ENCODE data around the gene ANTXRL.
"Not testable (repeated sequence)": the region's sequence is repeated elsewhere in the genome, so short reads cannot be mapped to it uniquely, and the experiment has no call there.

Gene ANTXRL

DNA sequence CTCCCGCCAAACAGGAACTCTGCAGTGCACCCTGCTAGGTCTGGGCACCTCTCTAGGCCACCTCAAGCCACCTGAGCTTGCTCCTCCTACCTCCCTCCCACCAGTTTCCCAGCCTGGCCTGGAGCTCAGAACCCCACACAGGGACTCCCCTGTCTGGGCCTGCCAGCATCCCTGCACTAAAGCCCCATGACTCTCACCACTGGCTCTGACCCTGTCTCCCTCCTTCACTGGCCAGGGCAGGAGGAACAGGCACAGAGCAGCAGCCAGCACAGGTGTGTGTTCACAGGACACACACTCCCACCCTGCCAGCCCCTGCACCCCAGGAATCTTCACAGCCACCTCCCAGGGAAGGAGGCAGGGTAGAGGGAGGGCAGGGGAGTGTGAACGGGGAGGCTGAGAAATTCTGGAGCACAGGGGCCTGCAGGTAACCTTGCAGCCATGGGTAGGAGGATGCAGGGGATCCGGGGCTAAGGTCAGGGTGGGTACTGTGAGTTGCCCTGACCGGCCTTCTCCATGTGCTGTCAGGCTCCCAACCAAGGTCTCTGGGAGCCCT is 13.9 kb upstream of the ANTXRL start:
- H3K9ac ChIP-seq, result no peak overlapping the region
- no peaks in the 10 kb centered on the region for H4K20me1 ChIP-seq
- H3K27me3 ChIP-seq, result no peaks in the 10 kb centered on the region
- H3K4me3 ChIP-seq, result no peak overlapping the region
- no peaks in the 10 kb centered on the region for H3K36me3 ChIP-seq
- 0 out of 22 replicates have a peak overlapping the region, but pooled peaks of 1 of the 11 experiments have one; percentile 25 for H3K27ac ChIP-seq
- H3K4me2 ChIP-seq, result peak overlapping the region in 6 of 11 experiments; percentile 36 to 57 (median 44); a peak in 8 of 22 replicates
- H3K4me1 ChIP-seq, result peaks cover 23 to 46% (median 40%) of the 10 kb centered on the region in 10 experiments
- H3K9me3 ChIP-seq (replicated peaks in 1 of 11), result no peaks in the 10 kb centered on the region
- TF ChIP-seq Cebpa-rat (IDR thresholded peaks at IDR 0.05), result no peak

DNA sequence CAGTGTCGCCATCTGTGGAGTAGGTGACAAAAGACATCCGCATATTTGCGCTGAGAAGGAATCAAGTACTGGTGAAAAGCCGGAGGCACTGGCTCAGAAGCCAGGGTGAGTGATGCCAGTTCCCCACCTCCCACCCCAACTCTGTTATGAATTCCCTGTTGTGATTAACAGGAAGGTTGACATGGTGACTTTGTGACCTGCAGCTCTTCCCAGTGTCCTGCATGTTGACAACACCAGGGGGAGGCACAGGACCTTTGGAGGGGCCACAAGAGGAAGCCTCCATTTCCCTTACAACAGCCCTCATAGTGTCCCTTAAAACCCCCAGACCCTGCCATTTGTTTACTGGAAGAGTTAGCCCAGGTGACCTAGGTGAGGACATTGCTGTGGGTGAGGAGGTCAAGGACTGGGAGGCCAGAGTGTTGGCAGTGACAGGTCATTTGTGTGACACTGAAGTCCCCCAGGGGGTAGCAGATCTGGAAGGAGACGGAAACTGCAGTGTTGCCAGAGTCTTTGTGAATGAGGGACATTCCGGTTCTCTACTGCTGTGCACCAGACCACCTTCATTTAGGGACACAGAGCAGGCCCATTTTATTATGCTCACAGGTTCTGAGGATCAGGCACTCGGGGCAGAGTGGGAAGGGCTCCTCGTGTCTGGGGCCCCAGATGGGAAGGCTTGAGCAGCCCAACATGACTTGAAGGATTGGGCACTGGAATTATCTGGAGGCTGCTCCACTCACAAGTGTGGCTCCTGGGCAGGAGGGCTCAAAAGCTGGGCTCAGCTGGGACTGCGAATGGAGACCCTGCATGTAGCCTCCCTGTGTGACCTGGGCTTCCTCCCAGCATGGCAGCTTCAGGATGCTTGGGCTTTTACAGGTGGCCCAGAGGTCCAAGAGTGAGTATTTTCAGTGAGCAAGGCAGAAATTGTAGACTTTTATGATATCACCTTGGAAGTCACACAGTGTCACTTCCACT is 13.0 kb upstream of the ANTXRL start:
- Histone ChIP-seq H3K9me3 (replicated peaks in 1 of 11) (no peaks in the 10 kb centered on the region), H3K9ac (no peak overlapping the region), H3K36me3 (no peaks in the 10 kb centered on the region), H3K4me1 (peaks cover 14 to 37% (median 31%) of the 10 kb centered on the region in 10 experiments), H3K4me2 (no peak overlapping the region), H3K4me3 (no peak overlapping the region), H3K27me3 (no peaks in the 10 kb centered on the region), H3K27ac (no peak overlapping the region), H4K20me1 (no peaks in the 10 kb centered on the region)
- no peak for TF ChIP-seq Cebpa-rat (IDR thresholded peaks at IDR 0.05)

DNA sequence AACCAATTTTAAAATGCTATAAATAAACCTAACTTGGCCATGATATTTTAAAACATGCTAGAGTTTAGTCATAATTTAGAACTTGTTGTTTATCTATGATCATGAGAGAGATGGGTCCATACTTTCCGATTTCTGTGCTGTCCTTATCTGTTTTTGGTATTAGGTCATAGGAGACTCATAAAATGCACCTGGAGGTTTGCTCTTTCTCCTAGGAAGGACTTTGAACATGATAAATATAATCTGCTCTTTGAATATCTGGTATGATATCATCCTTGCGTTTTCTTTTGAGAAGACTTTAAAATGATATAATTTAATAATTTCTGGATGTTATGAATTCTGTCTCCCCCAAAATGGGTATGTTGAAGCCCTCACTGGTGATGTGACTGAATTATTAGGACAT is 9.0 kb upstream of the ANTXRL start:
- peaks cover 14 to 31% (median 26%) of the 10 kb centered on the region in 11 experiments for H3K27me3 ChIP-seq
- H3K9me3 ChIP-seq (replicated peaks in 1 of 11), result no peaks in the 10 kb centered on the region
- H3K4me1 ChIP-seq, result peaks cover 0 to 5% (median 4%) of the 10 kb centered on the region in 10 experiments; a peak in 8 of 20 replicates
- H4K20me1 ChIP-seq, result no peaks in the 10 kb centered on the region; a peak in 2 of 22 replicates
- TF ChIP-seq Cebpa-rat (IDR thresholded peaks at IDR 0.05), result no peak
- H3K27ac ChIP-seq, result no peak overlapping the region
- no peaks in the 10 kb centered on the region for H3K36me3 ChIP-seq
- H3K4me3 ChIP-seq, result no peak overlapping the region
- no peak overlapping the region for H3K9ac ChIP-seq
- H3K4me2 ChIP-seq, result no peak overlapping the region

DNA sequence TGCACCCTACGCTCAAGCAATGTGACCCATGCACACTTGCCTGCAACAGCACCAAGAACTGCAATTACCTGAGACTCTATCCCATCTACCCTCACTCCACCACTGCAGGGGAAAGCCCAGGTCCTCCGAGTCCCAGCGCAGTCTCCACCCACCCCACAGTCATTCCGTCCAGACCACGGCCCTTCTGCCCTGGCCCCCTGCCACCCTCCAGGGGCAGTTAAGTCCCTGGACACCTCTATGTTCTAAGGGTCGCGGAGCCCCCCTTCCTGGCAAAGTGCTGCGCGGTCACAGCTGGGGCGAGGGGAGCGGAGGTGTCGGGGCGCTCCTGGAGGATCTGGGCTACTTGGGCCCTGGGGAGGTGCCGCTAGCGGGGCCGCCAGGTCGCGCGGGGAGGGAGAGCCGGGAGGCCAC is 4.4 kb upstream of the ANTXRL start:
- H3K9me3 ChIP-seq (replicated peaks in 1 of 11); H3K36me3 ChIP-seq; H4K20me1 ChIP-seq; H3K27ac ChIP-seq: not testable (repeated sequence)
- Histone ChIP-seq H3K9ac (peak overlapping the region in 10 of 11 experiments; percentile 22 to 66 (median 54); a peak in 11 of 22 replicates), H3K4me1 (peaks cover 13 to 34% (median 26%) of the 10 kb centered on the region in 10 experiments), H3K4me3 (peak overlapping the region; percentile 48 to 72 (median 59); a peak in 19 of 20 replicates), H3K27me3 (peaks cover 39 to 64% (median 58%) of the 10 kb centered on the region in 11 experiments), H3K4me2 (peak overlapping the region; percentile 82 to 99 (median 96))

DNA sequence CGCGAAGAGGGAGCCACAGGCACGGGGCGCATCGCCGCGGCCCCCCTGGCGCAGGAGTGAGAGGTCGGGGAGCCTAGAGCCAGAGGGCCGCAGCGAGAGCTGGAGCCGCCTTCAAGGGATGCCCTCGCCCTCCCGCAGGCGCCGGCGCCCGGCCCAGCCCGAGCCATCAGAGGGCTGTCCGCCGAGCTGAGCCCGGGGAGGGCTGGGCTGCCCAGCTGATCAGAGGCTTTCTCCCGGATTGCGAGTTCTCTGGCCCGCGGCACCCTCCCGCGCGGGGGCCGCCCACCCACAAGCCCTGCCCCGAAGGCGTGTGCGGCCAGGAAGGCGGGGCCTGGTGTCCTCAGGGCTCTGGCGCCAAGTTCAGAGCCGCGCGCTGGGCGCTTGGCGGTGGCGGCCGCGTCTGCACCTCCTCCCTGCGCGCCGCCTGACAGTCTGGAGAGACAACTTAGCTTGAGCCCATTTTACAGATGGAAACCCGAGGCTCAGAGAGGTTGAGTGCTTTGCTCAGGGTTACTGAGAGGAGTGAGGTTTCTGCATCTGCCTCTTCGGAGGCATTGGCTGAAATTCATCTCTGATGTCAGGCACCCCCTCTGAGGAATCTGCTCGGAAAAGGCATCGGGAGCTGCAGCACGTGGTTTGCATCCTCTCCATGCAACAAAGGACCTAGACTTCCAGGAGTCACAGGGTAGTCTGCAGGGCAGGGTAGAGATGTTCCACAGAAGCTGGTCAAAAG is 3.8 kb upstream of the ANTXRL start:
- peak overlapping the region; percentile 22 to 66 (median 53); a peak in 20 of 22 replicates for H3K9ac ChIP-seq
- H3K4me2 ChIP-seq, result peak overlapping the region; percentile 82 to 99 (median 96)
- H3K4me3 ChIP-seq, result peak overlapping the region; percentile 48 to 72 (median 59)
- H3K27me3 ChIP-seq, result peaks cover 39 to 64% (median 58%) of the 10 kb centered on the region in 11 experiments
- TF ChIP-seq Cebpa-rat (IDR thresholded peaks at IDR 0.05), result no peak
- H3K9me3 ChIP-seq (replicated peaks in 1 of 11), result no peaks in the 10 kb centered on the region
- peaks cover 0 to 6% (median 0%) of the 10 kb centered on the region in 11 experiments; a peak in 3 of 22 replicates for H4K20me1 ChIP-seq
- no peak overlapping the region for H3K27ac ChIP-seq
- peaks cover 13 to 34% (median 26%) of the 10 kb centered on the region in 10 experiments for H3K4me1 ChIP-seq
- H3K36me3 ChIP-seq, result no peaks in the 10 kb centered on the region

DNA sequence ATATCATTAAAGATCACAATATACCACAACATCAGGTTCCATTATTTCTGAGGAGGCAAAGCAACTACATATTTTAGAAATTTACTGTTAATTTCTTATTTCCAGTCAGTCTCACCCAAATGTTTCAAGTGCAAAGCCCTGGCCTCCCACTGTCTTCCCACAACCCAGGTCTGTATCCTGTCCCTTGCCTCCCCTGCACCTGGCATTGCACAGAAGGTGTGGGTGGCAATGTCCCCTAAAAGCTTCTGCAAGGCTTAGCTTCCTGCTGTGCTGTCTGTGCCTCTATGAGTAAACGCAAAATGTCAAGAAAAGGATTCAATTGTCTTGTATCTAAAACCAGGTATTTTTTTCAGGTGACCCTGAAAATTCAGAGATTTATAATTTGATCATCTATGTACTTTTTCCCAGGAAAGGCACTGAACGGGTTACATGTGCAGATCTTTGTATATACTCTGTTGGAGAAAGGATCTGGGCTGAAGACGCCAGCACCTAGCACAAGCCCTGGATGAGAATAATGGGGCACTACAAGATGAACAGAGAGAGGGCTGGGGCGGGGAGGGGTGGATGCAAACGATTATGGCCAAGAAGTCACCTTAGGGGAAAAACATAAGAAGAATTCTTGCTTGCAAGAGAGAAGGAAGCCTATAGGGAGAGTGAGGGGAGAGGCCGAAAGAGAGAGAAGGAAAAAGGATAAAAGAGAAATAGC is 3.1 kb upstream of the ANTXRL start:
- H3K9me3 ChIP-seq (replicated peaks in 1 of 11), result no peaks in the 10 kb centered on the region
- H3K4me3 ChIP-seq, result peak overlapping the region; percentile 67 to 82 (median 74); a peak in 18 of 20 replicates
- no peak overlapping the region for H3K27ac ChIP-seq
- H4K20me1 ChIP-seq, result peaks cover 0 to 6% (median 0%) of the 10 kb centered on the region in 11 experiments; a peak in 3 of 22 replicates
- H3K4me1 ChIP-seq, result peaks cover 13 to 34% (median 26%) of the 10 kb centered on the region in 10 experiments
- H3K4me2 ChIP-seq, result peak overlapping the region; percentile 82 to 99 (median 96)
- H3K27me3 ChIP-seq, result peaks cover 39 to 64% (median 58%) of the 10 kb centered on the region in 11 experiments
- no peak for TF ChIP-seq Cebpa-rat (IDR thresholded peaks at IDR 0.05)
- H3K36me3 ChIP-seq, result no peaks in the 10 kb centered on the region
- peak overlapping the region in 8 of 11 experiments; percentile 29 to 85 (median 82); a peak in 11 of 22 replicates for H3K9ac ChIP-seq

DNA sequence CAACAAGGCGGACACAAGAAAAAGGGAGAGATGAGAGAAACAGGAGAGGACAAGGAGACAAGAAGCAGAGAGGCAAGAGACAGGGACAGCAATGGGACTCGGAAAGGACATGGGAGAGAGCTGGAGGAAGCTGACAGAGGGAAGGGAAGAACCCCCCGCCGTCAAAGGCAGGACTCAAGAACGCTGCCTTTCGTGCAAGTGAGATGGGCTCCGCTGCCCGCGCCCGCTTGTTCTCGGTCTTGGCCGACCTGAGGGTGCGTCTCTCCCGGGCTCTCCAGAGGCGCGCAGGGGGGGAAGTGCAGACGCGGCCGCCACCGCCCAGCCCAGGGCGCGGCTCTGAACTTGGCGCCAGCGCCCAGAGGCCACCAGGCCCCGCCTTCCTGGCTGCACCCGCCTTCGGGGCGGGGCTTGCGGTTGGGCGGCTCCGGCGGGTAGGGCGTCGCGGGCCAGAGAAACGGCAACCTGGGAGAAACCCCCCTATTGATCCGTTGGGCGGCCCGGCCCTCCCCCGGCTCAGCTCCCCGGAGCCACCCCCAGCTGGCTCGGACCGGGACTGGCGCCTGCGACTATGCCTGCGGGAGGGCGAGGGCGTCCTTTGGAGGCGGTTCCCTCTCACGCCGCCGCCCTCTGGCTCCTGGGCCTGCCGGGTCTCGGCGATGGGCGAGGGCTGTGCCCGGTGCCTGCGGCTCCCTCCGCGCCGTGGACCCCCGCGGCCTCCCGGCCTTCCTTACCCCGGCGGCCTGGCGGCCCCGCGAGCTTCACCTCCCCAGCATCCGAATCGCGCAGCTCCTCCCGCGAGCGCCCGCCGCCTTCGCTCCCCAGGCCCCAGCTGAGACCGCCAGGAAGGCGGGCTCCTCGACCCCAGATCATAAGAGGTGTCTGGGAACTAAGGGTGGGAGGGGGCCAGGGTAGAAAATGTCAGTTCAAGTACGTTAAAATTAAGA is 2.2 kb upstream of the ANTXRL start:
- H3K4me1 ChIP-seq, result peaks cover 13 to 34% (median 26%) of the 10 kb centered on the region in 10 experiments
- H3K27ac ChIP-seq, result peak overlapping the region; percentile 35 to 82 (median 71); a peak in 20 of 22 replicates
- peak overlapping the region; percentile 67 to 82 (median 74) for H3K4me3 ChIP-seq
- no peaks in the 10 kb centered on the region for H3K36me3 ChIP-seq
- no peak for TF ChIP-seq Cebpa-rat (IDR thresholded peaks at IDR 0.05)
- H3K9me3 ChIP-seq (replicated peaks in 1 of 11), result no peaks in the 10 kb centered on the region
- H3K9ac ChIP-seq, result peak overlapping the region; percentile 76 to 85 (median 82)
- H3K4me2 ChIP-seq, result peak overlapping the region; percentile 82 to 99 (median 96)
- H3K27me3 ChIP-seq, result peaks cover 39 to 64% (median 58%) of the 10 kb centered on the region in 11 experiments
- H4K20me1 ChIP-seq, result peaks cover 0 to 6% (median 0%) of the 10 kb centered on the region in 11 experiments; a peak in 3 of 22 replicates
